Effector memory CD4-positive, alpha-beta T cell (primary cell): ENCODE data around the gene BRK1.
"Not testable (repeated sequence)": the region's sequence is repeated elsewhere in the genome, so short reads cannot be mapped to it uniquely, and the experiment has no call there.

Experiments used
- DNase-seq, 3 donors: peaks; one replicate each; pipeline ENCODE4 v3.0.0-alpha.2; 2020
- H3K27ac ChIP-seq: 2 replicates; pipeline ENCODE4 v1.7.0; 2013; ENCODE audit warnings: mild to moderate bottlenecking, low read length, moderate library complexity; ENCODE audit not compliant: insufficient read depth, poor library complexity, severe bottlenecking
- H3K27me3 ChIP-seq: replicated peaks from 2 replicates; pipeline ENCODE4 v1.7.0; 2013; ENCODE audit warnings: mild to moderate bottlenecking, low read length; ENCODE audit not compliant: insufficient read depth, control insufficient read depth, poor library complexity, severe bottlenecking
- H3K36me3 ChIP-seq: 2 replicates; pipeline ENCODE4 v1.7.0; 2013; ENCODE audit warnings: mild to moderate bottlenecking, low read length, moderate library complexity; ENCODE audit not compliant: control insufficient read depth, insufficient read depth
- H3K4me1 ChIP-seq: 2 replicates; pipeline ENCODE4 v1.7.0; 2013; ENCODE audit warnings: low read length, mild to moderate bottlenecking; ENCODE audit not compliant: control insufficient read depth, insufficient read depth, poor library complexity, severe bottlenecking
- H3K4me3 ChIP-seq: 2 replicates; pipeline ENCODE4 v1.7.0; 2013; ENCODE audit warnings: low read length, low read depth, mild to moderate bottlenecking; ENCODE audit not compliant: insufficient read depth, poor library complexity, severe bottlenecking
- H3K9me3 ChIP-seq: 2 replicates; pipeline ENCODE4 v1.7.0; 2013; ENCODE audit warnings: mild to moderate bottlenecking, low read length, moderate library complexity; ENCODE audit not compliant: control insufficient read depth

The BRK1 gene

GRCh38 chr3:10173095-10173925 is 57.8 kb downstream of the BRK1 start:
- Histone ChIP-seq H3K27ac (no peak overlapping the region), H3K36me3 (no peaks in the 10 kb centered on the region), H3K4me1 (no peaks in the 10 kb centered on the region), H3K9me3 (peaks cover 5% of the 10 kb centered on the region), H3K4me3 (no peak overlapping the region), H3K27me3 (no peaks in the 10 kb centered on the region)
- DNase-seq: no peak

GRCh38 chr3:10173926-10174435 is 58.5 kb downstream of the BRK1 start:
- Histone ChIP-seq H3K27ac (no peak overlapping the region), H3K4me1 (no peaks in the 10 kb centered on the region), H3K36me3 (no peaks in the 10 kb centered on the region), H3K27me3 (no peaks in the 10 kb centered on the region), H3K4me3 (no peak overlapping the region), H3K9me3 (no peaks in the 10 kb centered on the region)
- no peak for DNase-seq

- H3K9me3 ChIP-seq, H3K36me3 ChIP-seq, H3K27ac ChIP-seq, H3K4me3 ChIP-seq, DNase-seq, H3K27me3 ChIP-seq, H3K4me1 ChIP-seq: not testable (repeated sequence)
These were observed 59.9 kb downstream of the BRK1 start for GRCh38 chr3:10175334-10175733.

GRCh38 chr3:10176150-10176549 is 60.7 kb downstream of the BRK1 start:
- H3K4me3 ChIP-seq, H3K36me3 ChIP-seq, DNase-seq, H3K9me3 ChIP-seq, H3K4me1 ChIP-seq, H3K27ac ChIP-seq, H3K27me3 ChIP-seq: not testable (repeated sequence)
